CD4-positive, alpha-beta T cell treated with Interleukin-12 subunit alpha and Interleukin-12 subunit beta, for 1 hour (primary cell): ENCODE results near the gene ARFGEF3.

ENCODE experiments used
- DNase-seq: peaks from one replicate; pipeline ENCODE4 v3.0.0-alpha.2; 2020

ARFGEF3 gene

DNA sequence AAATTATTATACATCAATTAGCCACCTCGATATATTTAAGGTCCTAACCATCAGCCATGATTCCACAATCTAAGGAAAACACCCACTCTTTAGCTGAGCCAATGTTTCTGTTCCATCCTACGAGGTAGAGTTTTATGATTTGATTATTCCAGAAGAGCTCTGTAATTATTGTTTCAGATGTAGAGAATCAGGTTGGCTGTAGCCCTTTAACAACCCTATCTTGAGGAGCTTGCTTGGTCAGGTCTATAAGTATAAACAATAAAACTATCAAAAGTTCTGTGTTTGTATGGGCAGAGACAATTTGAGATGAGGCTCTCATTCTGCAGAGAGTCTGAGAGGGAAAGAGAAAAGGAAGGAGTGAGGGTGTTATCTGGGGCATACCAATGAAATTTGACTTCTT lies 56.7 kb downstream of the ARFGEF3 start, which contains the start of gene PBOV1:
TSS of gene PBOV1 (minus strand) at position 43 of the 400 bp plus-strand sequence. CDS start 96 bp downstream, outside the sequence.
- DNase-seq = no peak

DNA sequence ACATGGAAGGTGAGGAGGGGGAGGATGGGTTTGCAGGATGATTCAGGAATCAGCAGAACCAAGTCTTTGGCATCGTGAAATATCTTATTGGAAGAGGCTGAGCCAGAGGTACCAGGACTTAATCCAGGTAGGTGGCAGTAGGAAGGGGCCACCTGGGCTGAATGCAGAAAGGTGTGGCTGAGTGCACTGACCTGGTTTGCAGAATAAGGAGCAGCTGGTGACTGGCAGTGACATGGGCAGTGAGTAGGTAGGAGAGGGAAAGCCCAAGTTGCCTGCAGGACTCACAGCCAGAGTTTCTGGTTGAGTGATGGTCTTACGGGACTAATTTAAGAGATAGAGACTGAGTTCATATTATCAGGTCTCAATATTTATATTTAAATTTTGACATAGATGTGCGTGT lies 57.7 kb downstream of the ARFGEF3 start:
- DNase-seq = no peak

DNA sequence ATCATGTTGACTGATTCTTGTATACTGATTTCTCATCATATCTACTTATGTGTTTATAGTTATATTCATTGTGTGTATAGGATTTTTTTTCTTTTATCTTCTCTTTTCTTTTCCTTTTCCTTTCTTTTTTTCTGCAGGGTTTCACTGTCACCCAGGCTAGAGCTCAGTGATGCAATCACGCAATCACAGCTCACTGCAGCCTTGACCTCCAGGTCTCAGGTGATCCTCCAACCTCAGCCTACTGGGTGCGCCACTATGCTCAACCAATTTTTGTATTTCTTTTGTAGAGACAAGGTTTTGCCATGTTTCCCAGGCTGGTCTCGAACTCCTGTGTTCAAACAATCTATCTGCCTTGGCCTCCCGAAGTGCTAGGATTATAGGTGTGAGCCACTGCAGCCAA lies 58.2 kb downstream of the ARFGEF3 start:
- no peak for DNase-seq

DNA sequence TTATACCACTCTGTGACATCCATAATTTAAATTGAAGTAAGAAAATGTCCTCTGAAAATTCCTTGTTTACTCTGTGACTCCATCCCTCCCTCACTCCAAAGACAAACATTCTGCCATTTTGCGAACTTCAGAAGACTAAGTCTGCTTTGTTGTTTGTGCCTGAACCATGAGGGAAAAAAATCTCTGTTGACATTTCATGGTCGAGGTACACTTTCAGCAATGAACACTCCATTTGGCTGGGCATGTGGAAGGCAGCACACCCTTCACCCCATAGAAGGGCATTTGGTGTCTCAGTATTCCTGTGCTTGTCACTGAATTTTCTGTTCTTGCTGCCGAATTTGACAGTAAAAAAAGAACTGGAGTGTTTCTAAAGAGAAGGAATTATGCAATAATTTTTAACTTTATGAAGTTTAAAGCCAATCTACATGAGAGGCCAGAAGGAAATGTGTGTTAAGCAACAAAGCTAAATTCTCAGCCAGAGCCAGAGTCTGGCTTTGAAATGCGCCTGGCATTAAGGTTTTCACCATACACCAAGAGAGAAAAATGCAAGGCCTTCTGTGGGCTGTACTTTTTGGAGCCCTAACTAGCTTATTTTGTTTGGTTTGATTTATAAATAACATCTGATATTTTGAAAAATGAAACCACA lies 61.3 kb downstream of the ARFGEF3 start:
- no peak for DNase-seq

DNA sequence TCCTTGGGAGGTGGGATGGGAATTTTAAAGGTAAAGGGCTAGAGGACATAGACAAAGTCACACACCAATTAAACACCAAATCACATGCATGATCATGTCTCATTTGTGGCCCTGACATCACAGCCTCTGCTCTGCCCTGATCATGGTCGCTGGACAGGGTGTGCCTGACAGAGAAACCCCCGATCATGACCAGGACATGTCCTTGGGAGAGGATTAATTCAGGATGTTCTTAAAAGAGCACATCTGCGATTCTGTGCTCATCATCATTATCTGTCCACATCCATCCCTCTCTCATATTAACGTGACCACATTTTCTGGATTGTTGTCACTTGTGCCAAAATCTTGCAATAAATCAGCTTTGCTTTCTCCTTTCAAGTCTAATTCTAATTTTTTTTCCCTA lies 64.2 kb downstream of the ARFGEF3 start:
- no peak for DNase-seq

DNA sequence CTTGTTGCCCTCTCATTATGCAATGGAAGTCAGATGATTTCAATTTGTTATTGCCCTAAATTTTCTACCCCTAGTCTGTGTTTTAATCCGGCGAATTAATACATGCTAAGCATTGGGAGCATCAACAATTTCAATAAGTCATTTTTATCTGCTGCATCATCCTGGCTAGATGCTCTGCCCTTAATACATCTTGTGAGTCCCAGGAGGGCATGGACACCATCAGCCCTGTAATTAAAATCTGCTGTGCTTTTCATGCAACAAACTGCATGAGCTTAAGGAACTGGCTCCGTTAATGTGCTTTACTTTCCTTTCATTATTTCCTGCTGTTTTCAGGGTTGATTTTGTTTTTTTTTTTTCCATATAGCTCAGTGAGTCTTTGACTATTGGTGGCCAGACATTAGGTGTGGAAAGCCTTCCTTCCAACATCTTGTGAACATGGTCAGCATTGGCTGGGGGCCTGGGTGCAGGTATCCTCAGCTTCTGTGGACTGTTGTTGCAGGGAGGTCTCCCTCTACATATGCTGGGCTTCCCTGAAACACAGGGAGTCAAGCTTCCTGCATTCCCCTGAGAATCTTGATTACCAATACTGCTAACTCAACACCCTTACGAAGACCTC lies 65.1 kb downstream of the ARFGEF3 start:
- DNase-seq = no peak

DNA sequence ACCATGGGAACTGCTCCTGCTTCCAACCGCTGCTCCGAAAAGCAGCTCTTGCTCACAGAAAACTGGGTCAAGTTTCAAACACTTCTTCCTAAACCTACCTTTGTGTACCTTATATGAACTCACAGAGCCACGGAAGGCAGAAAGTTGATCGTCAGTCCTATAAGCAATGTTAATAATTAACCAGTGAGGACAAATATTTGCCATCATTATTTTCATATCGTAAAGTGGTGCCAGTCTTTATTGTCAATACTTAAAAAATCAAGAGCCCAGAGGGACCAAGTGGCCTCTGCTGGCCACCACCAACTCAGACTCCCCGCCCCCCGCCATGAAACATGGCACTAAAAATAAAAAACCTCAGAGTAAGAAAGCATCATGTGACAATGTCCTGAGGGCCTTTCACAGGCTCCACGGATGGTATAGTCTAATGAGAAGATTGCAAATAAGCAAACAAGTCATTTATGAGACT lies 65.6 kb downstream of the ARFGEF3 start:
- no peak for DNase-seq

DNA sequence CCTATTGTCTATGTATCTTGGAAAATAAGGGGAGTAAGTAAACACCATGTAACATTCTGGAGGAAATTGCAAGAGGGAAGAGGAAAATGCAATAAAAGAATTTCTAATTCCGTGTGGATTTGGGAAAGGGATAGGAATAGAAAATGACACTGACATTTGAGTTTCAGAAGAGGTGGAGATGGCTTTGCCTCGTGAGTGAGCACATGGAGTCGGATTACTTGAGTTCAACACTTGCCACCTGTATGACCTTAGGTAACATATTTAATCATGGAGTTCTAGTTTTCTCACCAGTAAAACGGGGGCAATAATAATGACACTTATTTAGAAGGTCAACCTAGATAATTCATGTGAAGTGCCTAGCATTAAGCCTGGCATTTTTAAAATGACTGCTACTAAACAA lies 67.3 kb downstream of the ARFGEF3 start:
- DNase-seq = no peak

DNA sequence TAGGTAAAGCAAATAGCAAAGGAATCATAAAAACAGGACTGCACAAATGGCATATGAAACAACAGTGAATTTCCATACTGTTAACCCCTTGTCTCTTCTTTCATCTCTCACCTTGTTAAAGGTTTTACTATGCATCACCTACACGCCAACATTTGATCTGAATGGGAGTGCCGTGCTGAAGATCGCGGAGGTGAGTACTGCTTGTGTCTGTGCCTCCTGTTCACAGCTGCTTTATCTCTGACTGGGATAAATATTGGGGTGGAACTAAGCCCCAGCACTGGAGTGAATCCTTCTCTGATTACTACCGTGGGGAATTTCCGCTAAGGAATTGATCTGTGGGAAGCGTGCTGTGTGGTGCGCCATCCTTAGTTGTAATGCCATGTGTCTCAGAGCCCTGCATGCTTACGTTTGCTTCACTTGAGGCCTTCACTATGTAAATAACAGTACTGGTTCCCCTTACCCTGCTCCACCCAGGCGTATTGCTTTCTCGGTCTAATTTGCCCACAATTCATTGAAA lies 68.0 kb downstream of the ARFGEF3 start:
- no peak for DNase-seq

DNA sequence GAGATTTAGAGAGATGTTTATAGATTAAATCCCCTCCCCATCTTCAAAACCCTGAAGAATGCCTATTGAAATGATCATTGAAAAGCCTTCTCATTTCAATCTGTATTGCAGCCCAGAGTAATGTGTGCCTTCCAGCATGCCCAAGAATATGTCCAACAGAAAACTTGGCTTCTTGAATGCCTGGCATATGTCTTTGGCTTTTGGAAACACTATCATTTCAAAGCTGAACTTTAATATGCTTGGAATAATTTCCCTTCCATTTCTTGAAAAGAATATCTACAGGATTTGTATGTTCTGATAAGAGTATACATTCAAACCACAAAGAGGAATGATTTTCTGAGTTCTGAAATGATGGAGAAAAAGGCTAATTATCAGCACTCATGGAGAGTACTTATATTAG lies 68.5 kb downstream of the ARFGEF3 start:
- DNase-seq = no peak

DNA sequence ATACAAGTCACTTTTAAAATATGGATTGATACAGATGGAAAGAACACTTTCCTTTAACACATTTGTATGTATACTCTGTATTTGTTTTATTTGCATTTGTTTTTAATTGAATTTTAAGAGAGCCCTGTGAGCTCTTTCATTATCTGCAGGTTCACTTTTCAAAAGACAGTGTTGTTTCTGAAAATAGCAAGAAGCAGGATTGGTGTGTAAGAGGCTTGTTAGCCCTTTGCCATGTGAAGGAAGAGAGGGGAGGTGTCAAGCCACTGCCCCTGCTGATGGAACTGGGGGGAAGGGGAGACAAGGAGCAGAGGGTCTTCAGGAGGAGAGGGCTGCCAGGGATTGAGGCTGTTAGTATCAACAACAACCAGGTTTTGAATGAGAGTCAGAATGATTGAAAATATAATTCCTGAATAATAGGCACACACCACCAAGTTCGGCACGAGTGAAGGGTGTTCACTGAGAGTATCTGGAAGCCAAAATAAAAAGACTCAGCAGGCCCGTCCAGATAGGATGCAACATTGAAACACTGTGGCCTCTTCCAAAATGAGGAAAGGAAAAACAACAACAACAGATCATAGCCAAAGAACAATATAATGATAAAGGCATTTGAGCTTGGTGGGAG lies 69.1 kb downstream of the ARFGEF3 start:
- DNase-seq = no peak

DNA sequence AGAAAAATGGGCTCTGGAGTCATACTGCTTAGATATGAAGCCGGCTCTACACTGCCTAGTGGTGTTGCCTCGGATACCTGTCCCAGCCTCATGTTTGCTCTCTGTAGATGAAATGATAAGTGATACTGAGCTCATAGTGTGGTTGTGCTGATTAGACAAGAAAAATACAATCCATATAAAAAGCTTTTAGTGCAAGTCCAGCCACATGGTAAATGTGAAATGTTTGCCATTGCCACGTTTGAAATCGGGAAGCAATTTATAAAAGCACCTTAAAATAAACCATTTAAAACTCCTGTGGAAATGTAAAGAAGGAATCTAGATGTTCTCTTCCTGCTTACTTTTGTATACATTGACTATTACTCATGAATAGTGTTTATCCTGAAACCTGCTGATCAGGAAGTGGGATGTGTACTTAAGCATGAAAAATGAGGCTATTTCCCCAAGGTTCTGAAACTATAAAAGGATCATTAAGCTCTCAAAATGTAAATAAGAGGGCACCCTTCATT lies 69.7 kb downstream of the ARFGEF3 start:
- DNase-seq = no peak

DNA sequence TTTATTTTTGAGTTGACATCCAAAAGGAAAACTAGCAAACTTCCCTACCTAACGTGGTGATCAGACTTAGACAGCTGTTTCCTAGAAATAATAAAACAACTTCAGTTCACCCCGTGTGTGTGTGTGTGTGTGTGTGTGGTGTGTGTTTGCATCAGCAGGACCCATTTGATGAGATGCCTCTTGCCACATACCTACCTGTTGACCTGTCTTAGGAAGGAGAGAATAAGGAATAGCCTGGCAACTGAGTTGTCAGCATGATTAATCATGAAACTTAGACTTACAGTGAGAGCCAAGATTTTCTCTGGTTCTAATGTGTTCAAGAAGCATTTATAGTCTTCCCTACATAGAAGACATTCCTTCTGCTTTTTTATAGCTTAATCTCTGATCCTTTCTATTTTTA lies 72.6 kb downstream of the ARFGEF3 start:
- no peak for DNase-seq

DNA sequence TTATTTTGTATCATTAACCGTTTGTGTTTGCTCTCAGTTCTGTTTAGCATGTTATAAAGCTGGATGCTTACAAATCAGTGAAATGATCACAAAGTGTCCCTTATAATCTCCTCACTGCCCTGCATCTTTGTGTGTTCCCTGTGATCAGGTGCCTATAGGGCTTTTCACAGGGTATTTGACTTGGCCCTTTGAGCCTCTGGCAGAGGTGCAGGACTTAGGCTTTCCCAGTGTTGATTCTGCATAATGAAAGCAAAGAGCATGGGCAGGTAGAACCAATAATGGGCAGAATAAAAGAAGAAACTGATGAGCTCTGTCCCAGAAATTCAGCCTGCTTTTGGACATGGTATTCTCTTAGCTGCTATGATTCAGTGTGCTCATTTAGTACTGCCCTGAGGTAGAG lies 73.5 kb downstream of the ARFGEF3 start:
- DNase-seq = no peak

DNA sequence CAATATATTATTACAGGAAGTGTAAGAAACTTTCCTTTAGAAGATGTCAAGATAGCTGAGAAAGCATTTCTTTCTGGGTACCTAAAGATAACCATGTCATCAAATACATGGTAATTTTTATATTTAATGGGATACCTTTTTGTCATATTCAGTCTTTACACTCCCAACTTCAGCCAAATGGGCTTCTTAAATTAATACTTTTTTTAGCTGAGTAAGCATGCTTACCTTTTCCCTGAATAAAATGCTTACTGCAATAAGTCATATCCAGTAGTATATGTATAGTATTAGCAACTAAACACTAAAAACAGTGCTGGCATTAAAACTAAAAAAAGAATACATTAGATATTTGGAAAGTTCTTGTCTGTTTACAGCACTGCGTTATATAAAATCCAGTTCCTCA lies 74.0 kb downstream of the ARFGEF3 start:
- DNase-seq = no peak

DNA sequence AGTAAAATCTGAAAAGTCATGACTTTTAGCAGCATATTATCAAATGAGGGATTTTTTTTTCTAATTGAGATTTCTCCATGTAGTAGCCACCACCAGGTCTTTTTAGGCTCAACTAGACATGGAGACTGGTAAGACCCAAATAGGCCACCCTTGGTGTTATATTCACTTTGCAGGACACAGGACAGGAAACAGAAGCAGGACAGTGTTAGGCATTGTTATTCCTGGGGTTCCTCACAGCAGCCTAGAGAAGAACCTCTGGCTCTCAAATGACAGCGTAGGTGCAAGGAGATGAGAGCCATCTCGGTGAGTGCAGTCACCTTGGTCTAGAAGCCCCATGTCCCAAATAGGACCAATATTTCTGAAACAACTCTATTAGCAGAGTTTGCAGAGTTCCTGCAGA lies 75.7 kb downstream of the ARFGEF3 start:
- DNase-seq = no peak

DNA sequence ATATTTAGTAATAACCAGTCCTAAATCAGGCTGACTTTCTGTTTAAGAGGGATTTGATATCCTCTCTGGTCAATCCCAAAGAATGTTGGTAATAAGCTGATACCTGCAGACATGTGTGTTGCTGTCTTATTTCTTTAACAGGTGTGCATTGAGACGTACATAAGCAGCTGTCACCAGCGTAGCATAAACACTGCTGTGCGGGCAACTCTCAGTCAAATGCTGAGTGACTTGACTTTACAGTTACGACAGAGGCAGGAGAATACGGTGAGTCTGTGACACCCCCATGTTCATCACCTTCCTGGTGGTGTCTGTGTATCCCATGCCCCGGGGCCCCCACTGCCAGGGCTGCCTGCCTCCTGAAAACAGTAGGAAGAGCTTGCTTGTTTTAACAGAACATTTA lies 76.6 kb downstream of the ARFGEF3 start:
- no peak for DNase-seq

DNA sequence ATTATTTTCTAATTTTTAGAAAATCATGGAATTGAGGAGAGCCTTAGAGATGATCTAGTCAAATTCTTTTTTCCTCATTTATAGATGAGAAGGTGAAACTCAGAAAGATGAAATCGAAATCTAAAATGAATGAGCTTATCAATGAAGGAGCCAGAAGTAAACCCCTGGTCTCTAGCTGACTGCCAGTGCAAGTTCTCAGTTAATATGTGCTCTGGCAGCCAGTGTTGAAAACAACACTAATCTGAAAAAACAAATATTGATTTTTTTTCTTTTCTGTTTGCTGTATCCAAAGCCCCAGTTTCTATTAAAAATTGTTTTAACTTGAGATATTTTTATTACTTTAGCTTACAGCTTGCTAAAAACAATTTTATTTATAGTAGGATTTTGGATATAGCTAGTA lies 78.0 kb downstream of the ARFGEF3 start:
- no peak for DNase-seq

DNA sequence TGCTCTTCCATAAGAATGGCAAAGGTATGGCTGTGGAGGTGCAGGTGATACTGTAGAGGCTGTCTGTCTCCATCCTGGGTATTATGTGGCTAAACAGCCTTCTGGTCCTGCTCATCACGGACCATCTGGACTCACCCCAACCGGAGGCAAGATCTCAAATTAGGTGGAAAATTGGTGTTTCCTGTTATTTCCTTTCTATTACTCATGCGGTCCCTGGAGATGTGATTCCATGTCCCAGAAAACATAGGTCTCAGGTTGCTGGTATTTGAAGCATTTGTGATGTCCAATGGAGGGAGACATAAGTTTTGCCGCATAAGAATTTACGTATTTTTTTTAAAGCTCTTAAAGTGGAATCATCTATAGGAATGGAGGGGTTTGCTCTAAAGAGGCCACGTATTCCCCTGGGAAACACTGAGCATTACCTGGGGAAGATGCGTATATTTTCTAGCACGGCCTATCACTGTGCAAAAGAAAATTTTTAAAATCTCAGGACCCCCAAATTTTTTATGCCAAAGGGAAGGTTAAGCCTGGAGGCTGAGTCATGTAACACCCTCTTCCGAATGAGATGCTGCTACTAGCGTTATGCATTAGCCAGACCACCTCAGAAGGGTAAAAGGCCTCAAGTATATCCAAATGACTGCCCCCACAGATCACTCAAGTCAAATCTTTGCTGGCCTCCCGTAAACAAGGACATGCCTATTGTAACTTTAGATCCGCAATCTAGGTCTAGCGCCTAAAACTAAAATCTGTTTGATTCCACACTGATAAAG lies 78.9 kb downstream of the ARFGEF3 start:
- no peak for DNase-seq

DNA sequence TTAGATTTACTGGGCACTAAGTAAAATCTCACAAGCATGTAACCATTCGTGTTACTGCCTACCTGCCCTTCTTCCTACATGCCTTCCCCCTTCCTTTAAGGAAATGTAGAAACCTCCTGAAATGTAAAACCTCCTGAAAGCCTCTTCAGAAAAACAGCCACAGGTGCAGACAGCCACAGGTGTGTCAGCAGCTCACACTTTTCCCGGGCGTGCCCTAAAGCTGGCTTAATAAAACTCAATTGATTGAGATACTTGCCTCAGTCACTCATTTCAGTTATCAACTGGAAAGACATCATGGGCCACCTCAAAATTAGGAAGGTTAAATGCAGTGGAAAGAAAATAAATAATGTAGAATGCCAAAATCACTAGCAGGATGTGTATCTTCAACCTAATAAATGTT lies 79.6 kb downstream of the ARFGEF3 start:
- DNase-seq = no peak

DNA sequence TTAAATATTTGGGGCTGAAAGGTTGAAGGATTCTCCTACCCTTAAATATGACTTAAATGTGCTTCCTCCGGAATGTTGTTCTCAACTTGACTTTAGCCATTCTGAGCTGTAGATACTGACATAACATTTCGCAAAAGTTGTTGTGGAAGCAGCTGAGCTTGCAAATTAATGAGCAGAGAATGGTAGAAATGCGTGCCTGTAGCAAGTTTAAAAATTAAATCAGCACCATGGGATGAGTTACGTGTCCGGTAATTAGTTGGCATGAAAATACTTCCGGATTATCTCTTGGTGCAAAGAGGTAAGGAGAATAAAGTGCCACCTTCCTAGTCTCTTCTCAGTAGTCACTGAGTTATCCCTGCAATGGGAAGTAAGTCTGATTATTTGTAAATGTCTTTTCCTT lies 80.2 kb downstream of the ARFGEF3 start:
- no peak for DNase-seq

DNA sequence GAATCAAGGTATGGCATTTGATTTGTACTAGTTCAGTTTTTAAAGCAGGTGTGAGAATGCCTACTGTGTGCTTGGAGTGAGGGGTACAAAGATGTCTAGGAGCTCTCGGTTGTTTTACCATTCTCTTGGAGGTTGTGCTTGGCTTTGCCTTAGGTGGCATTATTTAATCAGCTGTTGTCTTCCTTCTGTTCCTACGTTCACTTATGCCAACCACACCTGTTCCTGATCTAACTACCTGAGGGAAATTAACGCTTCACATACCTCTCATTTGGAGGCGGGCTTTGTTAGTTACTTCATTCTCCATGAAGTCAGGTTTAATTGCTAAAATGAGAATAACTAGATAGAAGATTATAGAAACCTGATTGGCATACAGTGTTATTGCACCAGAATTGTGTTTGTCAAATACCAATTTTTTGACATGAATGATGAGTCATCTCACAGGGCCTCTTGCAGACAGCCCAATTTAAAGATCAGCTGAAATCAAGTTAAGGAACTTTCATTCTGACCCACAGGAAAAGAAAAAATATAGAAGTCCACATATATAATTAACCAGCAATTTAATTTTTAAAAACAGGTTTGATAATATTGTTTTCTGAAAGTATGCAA lies 81.4 kb downstream of the ARFGEF3 start:
- DNase-seq = no peak

DNA sequence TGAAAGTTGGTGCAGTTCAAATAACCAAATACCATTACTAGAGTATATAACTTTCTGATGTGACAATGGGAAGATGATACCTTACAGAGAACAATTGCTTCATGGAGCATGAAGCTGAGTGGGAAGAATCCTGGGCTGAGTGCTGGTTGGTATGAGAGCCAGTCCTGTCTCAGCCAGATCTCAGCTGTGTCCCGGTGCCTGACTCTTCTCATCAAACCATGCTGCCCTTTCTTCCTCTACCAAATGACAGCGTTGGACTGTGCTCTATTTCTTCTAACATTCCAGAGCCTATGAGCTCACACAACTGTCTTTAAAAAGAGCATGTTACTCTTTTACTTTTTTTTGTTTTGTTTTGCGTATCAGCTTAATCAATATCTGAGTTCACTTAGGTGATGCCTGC lies 84.0 kb downstream of the ARFGEF3 start:
- no peak for DNase-seq
